NCI-H146 treated with DMSO at 0.1 percent for 48 hours (cell line): ENCODE data around the gene DPM3.
"Not testable (repeated sequence)": the region's sequence is repeated elsewhere in the genome, so short reads cannot be mapped to it uniquely, and the experiment has no call there.

Experiments
- DNase-seq: peaks from one replicate; lab custom pipeline; 2025; ENCODE audit not compliant: unreplicated experiment; lab: John Stamatoyannopoulos, UW

Gene DPM3, protein sequence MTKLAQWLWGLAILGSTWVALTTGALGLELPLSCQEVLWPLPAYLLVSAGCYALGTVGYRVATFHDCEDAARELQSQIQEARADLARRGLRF

DNA sequence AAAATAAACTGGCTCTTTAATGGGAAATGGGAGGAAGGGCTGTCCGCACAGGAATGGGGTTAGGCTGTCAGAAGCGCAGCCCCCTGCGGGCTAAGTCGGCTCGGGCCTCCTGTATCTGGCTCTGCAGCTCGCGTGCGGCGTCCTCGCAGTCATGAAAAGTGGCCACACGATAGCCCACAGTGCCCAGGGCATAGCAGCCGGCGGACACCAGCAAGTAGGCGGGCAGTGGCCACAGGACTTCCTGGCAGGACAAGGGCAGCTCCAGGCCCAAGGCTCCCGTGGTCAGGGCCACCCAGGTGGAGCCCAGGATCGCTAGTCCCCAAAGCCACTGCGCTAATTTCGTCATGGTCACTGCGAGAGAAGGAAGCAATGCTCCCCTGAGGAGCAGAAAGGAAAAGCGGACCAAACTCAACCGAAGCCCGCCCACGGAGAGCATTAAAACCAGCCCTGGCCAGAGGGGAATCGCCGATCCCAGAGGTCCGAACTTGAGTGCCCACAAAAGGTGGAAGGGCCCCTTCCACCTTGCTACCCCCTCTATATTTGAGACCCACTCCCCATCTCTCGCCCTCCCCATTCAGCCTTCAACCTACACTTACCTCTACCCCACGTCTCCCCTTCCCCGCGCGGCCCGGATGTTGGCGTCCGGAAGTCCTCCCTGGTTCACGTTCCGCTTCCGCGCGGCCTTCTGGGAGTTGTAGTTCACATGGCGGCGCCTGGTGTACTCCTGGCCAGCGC lies at the start of gene DPM3:
Gene DPM3, minus strand, starts transcription at position 637 of the 735 bp plus-strand sequence. Its CDS starts 291 bp downstream, at position 346.
- DNase-seq, result peak; percentile 60

DNA sequence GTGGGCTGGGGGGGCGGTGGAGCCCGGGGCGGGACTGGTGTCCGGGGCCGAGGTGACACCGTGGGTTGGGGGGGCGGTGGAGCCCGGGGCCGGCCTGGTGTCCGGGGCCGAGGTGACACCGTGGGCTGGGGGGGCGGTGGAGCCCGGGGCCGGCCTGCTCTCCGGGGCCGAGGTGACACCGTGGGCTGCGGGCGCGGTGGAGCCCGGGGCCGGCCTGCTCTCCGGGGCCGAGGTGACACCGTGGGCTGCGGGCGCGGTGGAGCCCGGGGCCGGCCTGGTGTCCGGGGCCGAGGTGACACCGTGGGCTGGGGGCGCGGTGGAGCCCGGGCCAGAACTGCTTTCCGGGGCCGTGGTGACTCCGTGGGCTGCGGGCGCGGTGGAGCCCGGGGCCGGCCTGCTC lies 49.6 kb upstream of the DPM3 start:
- DNase-seq, result not testable (repeated sequence)

DNA sequence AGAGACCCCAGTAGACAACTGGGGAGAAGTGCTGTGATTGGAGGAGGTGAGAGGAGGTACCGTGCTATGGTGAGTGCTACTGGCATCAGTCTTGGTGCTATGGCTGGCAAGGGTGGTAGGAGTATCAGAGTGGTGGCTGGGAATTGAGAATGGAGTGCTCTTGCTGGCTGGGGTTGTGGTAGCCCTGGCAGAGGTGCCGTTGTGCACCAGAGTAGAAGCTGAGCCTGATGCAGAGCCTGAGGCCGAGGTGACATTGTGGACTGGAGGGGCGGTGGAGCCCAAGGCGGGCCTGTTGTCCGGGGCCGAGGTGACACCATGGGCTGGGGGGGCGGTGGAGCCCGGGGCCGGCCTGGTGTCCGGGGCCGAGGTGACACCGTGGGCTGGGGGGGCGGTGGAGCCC lies 47.9 kb upstream of the DPM3 start:
- no peak for DNase-seq

DNA sequence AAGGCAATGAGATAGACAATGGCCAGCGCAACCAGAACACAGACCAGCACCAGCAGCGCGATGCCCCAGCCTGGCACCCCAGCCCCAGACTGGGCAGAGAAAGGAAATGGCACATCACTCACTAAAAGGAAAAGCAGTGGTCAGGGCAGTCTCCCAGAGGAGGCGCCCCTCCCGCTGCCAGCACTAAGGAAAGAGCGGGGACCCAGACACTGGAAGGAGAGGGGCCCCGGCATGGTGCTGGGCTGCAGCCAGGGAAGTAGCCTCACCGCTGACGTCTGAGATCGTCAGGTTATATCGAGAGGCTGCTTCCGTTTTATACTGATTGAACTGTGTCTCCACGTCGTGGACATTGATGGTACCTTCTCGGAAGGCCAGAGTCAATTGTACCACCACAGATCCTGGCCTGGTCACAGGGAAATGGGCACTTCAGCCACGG lies 47.1 kb upstream of the DPM3 start:
- no peak for DNase-seq

DNA sequence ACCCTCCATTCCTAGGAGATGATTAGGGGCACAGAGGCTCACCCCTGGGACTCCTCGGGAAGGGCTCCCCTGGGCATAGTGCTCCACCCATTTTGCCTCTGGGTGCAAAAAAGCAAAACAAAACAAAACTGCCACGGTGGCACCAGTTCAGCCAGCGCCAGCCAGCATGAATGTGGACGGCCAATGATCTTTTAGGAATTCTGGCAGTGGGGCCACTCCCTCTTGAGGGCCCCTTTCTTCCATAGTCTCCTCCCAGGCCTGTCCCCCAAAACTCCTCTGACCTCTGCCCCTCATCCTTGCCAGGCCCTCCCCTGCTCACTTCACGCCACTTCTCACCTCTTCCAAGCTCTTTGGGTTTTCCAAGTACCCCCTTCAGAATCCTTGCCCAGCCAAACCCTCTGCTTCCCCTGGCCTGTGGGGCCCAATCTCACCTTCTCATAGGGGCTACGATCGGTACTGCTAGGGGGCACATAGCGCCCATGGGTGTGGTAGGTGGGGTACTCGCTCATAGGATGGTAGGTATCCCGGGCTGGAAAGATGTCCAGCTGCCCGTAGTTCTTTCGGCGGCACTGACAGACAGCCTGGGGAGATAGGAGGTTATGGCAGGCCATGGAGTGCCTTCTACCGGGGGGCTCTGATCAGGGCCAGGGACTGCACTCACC lies 46.6 kb upstream of the DPM3 start:
- DNase-seq, result no peak

DNA sequence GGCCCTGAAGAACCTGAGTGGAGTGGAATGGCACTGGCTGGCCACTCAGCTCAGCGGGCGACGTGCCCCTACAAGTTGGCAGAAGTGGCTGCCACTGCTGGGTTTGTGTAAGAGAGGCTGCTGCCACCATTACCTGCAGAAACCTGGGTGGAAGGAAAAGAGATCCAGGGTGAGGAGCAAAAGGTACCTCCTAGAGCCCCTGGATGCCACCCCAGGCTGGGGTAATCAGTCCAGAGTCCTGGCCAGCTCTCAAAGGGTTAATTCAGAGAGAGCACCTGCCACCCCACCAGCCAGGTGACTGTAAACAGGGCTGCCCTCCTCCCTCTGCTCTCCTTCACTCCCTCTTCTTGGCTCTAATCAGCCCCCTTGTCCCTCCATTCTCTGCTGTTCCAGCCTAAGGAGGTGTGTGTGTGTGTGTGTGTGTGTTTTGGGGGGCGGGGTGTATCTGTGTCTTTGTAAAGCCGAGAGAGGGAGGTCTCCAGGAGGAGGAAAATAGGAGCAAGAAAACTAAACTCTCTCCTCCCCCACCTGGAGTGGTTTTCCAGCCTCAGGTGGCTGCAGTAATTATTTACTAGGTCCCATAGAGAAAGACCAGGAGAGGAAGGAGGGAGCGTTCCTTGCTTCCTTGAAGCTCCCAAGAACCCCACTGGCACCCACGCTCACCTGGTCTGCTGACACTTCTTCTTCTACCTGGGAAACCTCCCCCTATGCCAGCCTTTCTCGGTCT lies 45.9 kb upstream of the DPM3 start:
- DNase-seq, result no peak

DNA sequence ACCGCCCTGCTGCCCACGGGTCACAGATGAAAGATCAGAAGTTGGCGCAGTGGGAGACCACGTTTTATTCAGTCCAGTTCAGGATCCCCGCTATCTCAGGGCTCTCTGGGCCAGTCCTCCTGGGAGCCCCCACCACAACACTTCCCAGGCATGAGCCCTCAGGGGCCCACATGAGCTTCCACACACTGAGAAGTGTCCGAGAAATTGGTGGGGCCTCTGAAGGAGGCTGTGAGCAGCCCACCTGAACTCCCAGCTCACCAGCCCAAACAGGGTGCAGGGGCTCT lies 45.4 kb upstream of the DPM3 start:
- no peak for DNase-seq

DNA sequence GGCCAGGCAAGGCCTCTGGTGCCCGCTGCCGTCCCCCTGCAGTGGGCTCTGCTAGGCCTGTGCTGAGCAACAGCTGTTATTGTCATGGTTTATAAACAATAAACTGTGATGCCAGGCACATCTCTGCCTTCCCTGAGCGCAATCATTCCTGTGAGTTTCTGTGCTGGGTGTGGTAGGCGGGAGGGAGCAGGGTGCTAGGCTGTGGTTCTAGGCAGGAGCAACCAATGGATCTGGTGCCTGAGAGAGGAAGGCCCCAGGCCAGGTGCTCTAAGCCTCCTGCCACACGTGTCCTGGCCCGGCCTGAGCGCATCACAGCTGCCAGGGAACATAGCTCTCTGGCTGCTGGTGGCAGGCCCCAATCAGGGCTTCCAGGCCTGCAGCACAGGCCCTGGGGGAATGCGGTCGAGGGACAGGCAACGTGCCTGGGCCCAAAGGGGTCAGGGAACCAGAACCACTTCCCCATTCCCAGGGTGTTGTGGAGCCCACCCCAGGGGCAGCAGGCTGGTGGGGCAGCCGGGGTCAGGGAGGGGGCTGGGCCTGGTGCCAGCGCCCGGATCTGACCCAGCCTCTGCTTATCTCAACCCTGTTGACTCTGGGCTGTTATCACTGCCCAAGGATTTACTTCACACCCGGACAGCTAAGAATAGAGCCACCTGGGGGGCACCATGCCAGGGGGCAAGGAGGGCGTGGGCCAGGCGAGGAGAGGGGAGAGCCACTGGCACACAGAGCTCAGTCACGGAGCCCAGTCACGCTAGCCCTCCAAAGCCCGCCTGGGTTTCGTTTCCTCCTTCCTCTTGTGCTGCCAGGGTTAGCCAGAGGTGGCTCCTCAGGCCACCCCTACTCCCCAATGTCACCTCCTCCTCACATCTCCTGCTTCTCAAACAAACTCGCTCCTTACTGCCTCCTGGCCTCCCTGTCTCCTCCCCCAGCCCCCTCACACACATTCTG lies 44.8 kb upstream of the DPM3 start:
- no peak for DNase-seq

DNA sequence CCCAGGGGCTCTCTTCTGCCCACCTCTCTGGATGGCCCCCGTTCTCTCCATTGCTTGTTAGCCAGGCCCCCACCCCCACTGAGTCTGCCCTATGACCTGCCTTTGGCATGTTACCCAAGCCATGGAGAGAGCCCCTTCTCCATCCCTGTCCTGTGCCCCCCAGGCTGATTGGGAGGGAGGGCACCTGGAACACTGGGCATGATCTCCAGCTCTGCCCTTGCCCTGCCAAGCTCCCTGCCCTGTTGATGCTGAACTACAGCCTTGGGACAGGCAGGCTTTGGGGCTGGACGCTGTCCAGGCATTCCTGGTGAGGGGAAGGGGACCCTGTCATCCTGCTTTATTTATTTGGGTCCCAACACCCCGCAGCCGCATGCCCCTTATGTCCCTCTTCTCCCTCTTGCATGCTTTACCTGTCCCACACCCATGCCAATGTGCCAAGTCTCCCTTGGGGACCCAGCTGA lies 44.0 kb upstream of the DPM3 start:
- no peak for DNase-seq

DNA sequence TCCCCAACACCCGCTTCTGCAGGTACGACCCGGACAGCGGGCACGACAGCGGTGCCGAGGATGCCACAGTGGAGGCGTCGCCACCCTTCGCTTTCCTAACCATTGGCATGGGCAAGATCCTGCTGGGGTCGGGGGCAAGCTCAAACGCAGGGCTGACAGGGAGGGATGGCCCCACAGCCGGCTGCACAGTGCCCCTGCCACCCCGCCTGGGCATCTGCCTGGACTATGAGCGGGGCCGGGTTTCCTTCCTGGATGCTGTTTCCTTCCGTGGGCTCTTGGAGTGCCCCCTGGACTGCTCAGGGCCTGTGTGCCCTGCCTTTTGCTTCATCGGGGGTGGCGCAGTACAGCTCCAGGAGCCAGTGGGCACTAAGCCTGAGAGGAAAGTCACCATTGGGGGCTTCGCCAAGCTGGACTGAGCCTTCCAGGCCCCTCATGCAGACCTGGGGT lies 43.5 kb upstream of the DPM3 start:
- DNase-seq, result no peak

DNA sequence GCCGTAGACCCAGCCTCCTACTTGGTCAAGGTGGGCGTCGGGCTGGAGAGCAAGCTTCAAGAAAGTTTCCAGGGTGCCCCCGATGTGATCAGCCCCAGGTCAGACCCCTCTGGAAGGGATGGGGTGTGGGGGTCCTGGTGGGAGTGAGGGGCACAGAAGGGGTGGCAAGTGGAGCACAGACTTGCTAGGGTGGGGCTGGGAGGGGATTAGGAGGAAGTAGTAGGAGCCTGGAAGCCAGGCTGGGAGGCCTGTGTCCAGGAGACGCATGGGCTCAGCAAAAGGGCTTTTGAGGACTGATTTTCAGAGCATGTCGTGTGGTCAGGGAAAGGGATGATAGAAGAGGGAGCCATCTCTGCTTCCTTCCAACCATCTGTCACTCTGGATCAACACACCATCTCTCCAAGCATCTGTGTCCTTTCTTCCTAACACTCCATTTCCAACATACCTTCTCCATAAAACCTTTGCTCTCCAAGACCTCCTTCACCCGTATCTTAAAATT lies 41.8 kb upstream of the DPM3 start:
- DNase-seq, result no peak

DNA sequence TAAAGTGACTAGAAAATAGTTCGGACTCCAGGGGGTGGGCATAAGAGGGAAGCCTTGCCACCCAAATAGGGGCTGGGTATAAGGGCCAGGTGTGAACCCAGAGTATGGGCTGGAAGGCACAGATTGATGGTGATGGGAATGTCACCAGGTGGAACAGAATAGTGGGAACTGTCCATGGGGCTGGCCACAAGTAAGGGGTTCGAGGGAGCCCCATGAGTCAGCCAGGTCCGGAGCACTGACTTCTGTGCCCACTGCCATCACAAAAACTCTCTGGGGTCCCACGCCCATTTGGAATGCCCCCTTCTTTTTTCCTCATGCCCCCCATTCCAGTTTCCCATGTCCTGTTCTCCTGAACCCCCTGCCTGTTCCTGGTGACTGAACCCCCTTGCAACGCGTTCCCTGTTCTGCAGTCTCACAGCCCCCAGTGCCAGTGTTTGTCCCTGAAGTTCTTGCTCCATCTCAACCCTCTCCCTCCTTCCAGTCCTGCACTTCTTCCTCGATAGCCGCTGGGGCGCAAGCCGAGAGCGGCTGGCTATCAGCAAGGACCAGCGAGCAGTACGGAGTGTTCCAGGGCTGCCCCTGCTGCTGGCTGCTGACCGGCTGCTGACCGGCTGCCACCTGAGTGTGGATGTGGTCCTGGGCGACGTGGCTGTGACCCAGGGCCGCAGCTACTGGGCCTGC lies 41.2 kb upstream of the DPM3 start:
- no peak for DNase-seq

DNA sequence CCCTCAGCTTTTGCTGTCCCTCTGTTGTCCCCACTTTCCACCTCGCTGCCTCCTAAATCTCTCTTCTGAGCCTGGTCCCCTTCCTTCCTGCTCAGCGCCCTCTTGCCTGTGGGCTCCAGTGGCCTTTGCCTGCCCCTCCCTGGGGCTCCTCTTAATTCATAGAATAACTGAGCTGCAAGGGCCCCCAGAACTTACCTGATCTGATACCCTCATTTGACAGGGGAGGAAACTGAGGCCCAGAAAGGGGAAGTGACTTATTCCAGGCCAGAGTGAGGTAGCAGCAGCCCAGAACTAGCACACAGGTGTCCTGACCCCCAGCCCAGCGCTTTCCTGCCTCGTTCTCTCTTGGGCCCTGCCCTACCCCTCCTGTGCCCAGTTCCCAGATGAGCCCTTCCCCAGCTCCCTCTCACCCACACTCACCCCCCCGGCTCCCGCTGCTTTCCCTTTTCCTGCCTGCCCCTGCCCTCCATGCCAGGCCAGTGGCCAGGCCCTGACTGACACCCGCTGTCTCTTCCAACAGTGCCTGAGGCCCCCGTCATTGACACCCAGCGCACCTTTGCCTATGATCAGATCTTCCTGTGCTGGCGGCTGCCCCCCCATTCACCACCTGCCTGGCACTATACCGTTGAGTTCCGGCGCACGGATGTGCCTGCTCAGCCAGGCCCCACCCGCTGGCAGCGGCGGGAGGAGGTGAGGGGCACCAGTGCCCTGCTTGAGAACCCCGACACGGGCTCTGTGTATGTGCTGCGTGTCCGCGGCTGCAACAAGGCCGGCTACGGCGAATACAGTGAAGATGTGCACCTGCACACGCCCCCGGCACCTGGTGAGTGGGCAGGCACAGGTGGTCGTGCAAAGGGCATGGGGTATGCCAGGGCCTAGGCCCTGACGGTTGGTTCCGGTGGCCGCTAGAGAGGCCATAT lies 39.0 kb upstream of the DPM3 start:
- no peak for DNase-seq

DNA sequence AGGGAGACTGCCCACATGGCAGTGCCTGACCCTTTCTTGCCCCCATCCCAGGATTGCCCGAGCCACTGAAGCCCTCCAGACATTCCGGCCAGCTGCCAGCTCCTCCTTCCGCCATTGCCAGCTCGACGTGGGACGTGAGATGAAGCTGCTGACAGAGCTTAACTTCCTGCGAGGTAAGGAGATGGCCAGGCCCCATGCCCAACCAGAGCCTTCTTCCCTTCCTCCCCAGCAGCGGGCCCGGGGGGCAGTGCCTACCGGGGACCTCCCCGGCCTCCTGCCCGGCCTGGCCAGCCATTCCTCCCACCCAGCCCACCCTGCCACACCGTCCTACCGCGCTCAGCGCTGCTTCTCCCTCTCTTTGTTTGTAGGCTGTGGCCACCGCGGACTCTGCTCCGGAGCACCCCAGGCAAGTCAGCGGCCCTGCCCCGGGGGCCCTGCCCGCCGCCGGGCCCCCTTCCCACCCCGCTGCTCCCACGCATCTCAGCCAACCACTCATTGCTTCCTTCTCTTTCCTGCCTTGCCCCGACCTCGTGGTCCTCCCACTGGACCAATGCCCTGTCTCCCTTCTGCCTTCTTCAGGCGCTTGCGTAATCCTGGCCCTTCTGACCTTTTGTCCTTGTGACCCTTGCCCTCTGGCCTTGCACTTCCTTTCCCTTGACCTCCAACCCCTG lies 38.2 kb upstream of the DPM3 start:
- no peak for DNase-seq

DNA sequence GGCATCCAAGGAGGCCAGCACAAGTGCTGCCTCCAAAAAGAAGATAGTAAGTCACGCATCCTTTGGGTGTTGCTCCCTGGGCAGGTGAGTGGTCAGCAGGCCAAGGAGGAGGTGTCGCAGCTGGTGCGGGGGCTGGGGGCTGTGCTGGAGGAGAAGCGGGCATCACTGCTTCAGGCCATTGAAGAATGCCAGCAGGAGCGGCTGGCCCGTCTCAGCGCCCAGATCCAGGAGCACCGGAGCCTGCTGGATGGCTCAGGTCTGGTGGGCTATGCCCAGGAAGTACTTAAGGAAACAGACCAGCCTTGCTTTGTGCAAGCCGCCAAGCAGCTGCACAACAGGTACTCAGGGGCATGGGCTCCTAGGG lies 37.6 kb upstream of the DPM3 start:
- DNase-seq, result no peak

DNA sequence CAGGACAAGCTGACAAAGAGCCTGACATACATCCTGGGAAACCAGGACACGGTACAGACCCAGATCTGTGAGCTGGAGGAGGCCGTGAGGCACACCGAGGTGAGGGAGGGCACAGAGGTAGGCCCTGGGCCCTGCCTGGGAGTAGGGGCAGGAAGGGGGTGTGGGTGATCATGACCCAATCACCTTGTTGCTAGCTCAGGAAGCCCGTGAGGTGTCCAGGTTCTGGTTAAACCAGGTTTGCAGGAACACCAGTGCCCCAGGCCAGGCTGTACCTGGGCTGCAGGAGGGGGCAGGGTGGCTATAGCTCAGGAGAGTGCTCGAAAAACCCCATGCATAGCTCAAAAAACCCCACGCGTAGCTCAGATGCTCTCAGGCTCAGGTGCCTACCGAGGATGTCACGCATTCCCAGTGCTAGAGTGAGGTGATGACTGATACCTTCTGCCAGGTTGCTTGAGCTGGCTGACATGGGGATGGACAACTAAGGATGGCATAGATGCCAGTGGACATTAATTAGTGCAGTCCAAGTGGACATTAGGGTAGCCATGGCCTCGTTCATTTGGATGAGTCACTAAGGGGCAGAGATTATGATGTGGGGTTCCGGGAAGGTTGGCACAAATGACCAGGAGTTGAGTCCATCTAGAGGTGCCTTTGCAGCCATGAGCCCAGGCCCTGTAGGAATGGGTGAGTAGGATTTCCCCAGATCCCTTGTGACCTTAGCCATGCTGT lies 37.0 kb upstream of the DPM3 start:
- no peak for DNase-seq

DNA sequence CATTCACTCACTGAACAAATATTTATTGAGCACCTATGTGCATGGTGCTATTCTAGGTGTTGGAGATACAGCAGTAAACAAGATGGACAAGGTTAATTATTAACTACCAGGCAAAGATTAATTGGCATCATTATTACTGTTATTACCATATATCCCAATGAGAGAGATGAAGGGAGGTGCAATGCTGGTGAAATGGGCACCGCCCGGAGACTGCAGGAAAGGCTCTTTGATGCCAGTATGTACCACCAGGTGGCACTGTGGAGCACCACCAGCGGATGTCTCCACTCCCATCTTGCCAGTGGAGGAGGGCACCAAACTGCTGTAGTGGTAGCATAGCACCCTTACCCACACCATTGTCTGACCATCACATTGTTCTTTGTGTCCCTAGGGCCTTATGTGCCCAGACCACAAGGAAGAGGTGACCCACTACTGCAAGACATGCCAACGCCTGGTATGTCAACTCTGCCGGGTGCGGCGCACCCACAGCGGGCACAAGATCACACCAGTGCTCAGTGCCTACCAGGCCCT lies 36.3 kb upstream of the DPM3 start:
- DNase-seq, result peak; percentile 38
